ENCODE results near the gene RPUSD4.

- no peak for TF ChIP-seq CTCF (conservative IDR thresholded peaks at IDR 0.05)
- no peak for TF ChIP-seq EZH2 (IDR thresholded peaks at IDR 0.05; ENCODE audit: low read depth)
Observed at GRCh38 chr11:126160345-126161022, 51.0 kb downstream of the RPUSD4 start.

Data from PC-9 (cell line).